Endometrium (tissue), 2 donors: ENCODE results near the gene ELL.

ENCODE experiments used
- FAIRE-seq: peaks from 2 replicates; lab custom pipeline; 2012; peaks lifted over from hg19 to GRCh38; lab: Jason Lieb, UNC
- donor health status: control.
- donor health status: control.

The ELL gene

DNA sequence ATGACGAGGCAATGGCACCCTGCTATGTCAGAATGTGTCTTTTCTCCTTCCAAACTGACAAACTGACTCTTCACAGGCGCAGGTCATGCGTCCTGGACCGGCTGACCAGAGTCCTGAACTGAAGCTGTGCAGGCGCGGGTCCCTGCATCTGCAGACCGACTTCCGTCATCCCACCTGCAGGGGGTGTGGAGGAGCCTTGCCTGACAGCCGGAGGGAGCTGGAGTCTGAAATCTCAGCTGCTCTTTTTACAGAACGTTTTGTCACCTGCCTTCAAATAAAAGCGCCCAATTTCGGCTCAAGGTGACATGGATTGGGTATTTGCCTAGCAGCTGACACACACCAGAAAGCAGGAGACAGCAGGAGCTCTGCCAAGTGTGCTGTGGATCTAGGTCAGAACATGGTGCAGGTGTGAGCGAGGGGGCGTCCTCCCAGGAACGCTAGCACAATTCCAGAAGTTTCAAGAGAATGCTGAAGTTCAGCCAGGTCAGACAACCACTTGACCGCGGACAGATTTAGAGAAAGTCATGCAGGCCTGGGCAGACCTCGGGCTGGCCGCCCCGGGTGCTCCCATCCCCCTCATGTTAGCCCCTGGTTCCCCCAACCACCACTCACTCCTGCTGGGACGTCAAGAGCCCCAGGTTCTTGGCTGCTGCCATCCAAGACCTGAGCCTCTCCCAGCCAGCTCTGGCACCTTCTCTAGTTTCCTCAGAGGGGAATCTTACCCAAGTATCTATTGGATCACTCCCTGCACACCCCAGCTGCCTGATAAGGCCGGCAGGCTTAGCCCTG, 32.8 kb downstream of the ELL start:
- no peak for FAIRE-seq

DNA sequence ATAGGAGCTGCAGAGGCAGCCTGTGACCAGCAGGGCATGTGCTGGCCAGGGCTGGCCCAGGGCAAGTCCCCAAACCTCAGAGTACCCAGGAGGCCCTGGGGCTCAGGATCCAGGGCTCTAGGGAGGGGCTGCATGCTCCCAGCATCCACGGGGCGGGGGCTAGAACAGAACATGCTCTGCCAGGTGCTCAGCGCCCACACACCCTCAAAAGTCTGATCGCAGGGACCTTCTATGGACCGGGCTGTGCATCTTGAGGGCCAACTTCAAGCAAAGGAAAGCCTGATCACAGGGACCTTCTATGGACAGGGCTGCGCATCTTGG, 33.5 kb downstream of the ELL start:
- no peak for FAIRE-seq

DNA sequence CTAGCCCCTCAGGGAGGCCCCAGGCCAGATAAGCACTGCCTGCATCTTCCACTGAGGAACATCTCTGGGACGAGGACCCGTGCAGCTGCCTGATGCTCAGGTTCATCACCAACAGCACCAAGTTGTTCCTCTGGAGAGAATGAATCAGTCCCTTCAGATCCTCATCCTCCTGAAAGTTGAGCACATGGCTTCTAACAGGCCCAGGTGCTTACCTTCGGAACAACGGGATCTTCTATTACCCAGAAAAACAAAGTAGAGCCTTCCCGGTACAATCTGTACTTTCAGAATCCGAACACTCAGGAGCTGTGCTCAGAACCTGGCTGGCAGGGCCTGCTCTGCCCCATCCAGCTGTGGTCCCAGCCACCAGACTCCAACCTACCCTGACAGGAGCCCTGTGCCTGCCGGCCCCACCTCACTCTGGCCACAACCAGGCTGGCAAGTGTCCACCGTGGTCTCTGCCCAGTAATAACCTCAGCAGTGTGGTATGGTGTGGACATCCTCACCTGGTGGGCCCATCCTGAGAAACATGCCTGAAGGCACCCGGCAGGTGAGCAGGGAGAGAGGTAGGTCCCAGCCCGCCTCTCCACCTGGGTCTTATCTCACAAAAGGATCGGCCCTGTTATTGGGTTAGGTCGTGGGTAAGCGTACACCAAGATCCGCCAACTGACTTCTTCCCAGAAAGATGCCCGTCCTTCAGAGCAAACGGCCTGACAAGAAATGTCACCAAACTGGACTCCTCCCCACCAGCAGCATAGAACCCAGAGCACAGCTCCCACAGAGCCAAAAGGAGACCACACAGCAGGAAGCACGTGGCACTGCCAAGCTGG, 34.1 kb downstream of the ELL start:
- no peak for FAIRE-seq

DNA sequence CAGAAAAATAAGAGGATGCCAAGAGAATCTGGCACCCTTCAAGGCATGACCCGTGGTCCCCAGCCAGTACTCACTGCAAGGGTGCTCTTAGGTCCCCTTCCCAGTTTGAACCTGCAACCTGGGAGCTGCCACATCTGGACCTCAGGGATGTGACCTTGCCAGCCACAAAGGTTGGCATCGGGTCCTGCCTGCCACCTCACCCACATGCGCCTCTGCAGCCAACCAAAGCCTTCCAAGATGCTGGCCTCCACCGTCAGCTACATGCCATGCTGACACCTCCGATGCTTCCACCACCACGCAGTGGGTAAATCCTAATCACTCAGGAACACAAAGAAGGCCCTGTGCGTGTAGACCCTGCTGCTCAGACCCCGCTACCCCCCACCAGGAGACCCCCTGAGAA, 35.1 kb downstream of the ELL start:
- no peak for FAIRE-seq

DNA sequence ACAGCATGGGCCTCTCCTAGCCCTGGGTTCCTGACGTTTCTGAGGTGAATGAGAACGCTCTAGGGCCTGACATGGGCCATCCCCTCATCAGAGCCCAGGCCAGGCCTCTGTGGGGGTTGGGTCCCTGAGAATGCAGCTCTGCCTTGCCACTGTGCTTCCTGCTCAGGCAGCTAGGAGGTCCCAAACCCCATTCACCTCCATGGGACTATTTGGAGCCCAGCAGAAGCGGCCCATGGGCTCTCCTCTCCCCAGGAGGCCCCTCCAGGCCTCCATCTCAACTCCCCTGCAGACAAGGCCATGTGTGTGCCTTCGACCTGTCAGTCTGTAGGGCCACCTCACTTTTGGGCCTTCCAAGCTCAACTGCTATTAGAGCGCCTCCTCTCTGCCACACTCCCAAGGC, 36.9 kb downstream of the ELL start:
- FAIRE-seq: no peak

DNA sequence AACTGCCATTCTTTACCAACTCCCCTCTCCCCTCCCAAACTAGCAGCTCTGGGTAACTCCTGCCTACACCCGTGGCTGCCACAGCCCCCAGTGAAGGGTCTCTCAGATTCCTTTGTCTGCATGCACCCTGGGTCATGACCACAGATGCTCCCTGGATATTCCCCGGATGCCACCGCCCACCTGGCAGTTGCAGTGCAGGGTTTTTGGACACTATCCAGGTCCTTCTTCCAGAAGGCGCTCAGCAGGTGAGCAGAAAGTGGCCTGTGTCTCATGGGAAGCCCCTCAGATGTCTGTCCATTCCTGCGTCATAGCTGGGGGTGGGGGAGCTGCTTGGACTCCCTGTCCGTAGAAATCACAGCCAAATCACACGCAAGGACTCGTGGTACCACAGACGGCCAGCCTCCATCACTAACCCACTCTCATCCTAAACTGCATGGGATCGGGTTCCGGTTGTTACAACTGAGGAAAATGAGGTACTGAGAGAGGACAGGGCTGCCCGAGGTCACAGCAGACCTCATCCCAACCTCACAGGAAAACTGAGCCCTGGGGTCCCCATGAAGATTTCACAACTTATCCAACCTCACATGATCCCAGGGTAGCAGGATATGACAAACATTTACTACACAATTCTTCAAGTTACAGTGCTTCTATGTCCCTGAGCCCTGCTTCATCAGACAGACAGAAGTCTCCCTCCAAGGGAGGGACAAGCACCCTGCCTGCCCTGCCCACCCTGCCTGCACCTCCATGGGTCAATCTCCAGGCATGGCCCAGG, 38.6 kb downstream of the ELL start:
- FAIRE-seq: no peak

DNA sequence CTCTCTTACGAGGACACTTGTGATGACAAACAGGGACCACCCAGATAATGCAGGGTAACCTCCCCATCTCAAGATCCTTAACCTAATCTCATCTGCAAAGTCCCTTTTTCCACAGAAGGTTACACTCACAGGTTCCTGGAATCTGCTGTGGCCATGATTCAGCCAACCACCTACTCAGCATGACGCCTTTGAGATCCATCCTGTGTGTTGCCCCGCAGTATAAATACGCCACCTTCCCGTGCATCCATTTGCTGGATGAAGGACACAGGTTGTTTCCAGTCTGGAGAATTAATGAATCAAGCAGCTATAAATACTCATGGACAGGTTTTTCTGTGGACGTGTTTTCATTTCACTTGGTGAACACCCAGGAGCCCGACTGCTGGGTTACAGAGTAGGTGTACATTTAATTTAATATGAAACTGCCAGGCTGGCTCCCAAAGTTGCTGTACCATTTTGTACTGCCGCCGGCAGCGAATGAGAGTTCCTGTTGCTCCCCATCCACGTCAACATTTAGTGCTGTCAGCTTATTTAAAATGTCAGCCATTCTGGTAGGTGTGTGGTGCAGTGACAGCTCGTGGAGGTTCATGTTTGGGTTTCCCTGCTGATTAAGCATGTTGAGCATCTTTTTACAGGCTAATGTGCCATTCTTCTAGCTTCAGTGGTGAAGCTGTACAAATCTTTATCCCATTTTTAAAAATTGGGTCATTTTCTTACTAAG, 40.2 kb downstream of the ELL start:
- no peak for FAIRE-seq

DNA sequence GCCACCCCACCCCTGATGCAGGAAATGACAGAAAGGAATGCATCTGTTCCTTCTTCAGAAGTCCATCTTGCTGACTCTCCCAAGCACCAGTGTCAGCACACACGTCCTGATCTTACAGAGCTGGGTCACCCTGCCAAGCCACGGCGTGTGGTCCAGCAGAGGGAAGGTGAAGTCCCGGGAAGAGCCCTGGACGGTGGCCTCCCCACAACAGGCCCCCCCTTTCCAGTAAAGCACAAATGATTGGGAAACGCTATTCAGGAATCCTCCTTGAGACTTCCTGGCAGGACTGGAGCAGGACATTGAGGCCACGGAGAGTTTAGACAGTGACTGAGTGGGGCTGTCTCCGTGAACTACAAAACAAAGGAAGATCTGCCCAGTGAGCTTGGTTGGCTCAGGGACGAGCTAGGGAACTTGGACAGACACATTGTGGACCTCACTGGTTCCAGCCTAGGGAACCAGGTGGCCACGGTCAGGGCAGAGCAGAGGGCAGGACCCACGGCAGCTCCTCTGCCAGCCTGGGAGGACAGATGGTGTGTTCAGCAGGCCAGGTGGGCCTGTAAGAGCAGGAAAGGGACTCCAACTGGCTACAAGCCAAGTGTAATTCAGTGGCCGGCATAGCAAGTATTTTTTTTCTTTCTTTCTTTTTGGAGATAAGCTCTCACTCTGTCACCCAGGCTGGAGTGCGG, 41.7 kb downstream of the ELL start:
- no peak for FAIRE-seq

DNA sequence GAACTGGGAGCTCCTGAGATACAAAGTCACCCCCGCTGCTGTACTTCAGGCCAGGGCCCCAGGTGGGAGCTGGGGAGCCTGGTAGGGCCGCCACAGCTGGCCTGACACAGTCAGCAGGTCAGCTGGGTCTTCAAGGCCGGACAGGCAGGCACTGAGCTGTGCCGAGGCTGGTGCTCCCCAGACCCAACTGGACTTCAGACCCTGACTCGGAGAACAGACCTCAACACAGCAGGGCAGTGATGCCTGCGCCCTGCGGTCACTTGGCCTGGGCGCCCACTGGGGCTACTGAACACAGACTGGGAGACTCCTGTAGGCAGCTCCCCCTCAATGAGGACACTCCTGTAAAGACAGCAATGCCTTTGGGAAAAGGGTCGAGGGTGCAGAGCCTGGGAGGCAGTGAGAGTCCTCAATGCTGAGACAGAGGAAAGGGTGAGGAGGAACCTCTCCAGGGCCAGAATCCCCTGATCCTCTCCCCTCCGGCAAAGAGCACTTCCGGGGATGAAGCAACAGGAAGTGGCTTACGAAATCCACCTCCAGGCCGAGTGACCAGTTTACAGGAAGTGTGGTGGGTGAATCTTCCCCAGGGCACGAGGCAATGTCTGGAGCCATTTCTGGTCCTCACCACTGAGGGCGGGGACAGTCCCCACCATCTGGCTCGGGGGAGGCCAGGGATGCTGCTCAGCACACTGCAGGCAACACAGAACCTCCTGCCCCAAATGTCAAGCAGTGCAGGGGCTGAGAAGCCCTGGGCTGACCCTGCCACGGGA, 43.1 kb downstream of the ELL start:
- FAIRE-seq: no peak

DNA sequence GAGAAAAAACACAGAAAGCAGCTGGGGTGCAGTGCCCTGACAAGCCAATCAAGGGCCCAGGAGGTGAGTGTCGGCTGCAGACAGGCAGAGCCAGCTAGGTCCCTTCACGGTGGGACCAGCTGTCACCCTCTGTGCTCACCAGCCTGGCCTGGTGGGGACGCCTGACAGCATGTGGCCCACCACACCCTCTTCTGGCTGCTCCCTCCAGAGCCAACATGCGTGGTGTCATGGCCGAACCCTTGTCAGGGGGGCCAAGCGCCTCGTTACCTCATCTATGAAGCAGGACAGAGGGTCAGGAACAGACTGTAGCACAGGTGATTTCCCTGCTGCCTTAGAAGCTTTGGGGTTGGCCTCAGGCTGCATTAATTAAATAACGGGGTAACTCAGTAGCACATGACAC, 43.9 kb downstream of the ELL start:
- no peak for FAIRE-seq

DNA sequence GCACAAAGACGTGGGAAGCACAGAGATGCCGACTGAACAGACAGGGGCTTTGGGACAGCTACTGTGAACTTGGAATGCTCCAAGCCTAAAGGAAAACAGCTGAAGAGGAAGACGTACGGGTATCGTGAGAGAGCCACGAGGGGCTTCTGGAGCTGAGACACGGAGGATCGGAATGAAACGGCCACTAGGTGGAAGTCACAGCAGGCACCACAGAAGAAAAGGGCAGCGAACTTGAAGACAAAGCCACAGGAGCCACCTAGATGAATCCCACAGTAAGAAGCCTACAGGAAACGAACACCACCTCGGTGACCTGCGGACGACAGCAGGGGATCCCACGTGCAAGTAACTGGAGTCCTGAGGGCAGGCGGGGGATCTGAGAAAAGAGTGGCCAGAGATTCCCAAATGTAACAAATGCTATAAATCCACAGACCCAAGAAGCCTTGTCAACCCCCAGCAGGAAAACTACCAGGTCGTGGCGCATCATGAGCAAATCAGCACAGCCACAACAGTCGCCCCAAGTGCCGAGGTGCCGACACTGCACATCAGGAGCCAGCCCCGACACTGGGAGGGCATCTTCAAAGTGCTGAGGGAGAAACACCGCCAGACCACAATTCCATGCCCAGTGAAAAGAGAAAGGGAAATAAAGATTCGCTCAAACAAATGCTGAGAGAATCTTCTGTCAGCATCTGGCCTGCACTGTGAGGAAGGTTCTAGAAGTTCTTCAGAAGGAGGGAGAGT, 44.7 kb downstream of the ELL start:
- FAIRE-seq: no peak

DNA sequence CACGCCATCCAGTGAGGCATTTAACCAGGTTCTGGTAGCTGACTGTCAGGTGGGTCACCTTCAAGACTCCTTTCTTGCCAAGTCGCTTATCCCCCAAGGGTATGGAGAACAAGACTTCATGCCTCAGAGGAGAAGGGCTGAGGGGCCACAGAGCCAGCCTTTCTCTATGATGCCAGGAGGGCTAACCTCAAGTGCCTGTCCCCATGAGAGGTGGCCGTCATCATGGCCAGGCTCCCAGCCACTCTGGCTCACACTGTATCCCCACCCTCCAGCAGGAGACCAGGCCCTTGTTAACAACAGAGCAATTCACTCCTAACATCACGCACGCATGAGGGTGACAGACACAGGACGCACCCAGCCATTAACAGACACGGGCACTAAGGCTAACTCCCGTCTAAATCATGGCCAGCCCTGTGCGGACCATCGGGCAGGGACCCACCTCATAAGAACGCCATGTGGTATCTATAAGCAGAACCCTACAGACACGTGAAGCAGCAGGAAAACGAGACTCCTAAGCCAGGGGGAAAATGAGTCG, 45.3 kb downstream of the ELL start:
- no peak for FAIRE-seq

DNA sequence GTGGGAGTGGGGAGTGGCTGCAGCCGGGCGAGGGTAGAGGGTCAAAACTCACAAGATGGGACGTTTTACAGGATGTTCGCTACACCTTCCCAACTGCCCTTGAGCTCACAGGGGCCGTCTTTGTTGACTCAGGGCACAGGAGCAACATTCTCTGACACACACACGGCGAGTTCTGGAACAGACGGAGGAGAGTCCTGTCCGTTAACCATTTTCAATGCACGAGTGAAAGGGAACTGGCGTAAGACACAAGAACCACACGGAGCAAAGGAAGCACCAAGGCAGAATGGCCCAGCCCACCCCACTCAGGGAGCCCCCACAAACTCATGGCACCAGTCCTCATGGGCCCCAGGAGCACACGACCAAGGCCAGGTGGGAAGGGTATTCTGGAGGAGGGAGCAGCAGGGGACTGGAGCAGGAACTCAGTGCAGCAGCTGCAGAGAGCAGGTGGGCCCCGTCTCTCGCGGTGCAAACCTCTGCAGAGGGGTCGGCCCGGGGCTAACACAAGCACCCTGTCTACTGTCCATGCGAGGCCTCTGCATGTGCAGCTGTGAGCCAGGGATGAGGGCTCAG, 46.0 kb downstream of the ELL start:
- FAIRE-seq: no peak

DNA sequence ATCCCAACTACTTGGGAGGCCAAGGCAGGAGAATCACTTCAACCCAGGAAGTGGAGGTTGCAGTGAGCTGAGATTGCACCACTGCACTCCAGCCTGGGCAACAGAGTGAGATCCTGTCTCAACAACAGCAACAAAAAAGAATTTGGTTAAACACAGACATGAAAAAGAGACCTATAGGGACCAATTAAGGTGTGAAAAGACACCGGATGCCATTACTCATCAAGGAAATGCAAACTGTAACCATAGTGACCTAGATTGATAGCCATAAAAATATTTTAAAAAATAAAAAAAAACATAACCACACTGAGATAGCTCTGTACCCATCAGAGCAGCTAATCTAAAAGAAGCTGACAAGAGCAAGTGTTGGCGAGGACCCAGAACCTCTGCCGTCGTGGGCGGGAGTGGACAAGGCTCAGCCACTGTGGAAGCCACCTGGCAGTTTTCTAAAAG, 46.8 kb downstream of the ELL start:
- no peak for FAIRE-seq

DNA sequence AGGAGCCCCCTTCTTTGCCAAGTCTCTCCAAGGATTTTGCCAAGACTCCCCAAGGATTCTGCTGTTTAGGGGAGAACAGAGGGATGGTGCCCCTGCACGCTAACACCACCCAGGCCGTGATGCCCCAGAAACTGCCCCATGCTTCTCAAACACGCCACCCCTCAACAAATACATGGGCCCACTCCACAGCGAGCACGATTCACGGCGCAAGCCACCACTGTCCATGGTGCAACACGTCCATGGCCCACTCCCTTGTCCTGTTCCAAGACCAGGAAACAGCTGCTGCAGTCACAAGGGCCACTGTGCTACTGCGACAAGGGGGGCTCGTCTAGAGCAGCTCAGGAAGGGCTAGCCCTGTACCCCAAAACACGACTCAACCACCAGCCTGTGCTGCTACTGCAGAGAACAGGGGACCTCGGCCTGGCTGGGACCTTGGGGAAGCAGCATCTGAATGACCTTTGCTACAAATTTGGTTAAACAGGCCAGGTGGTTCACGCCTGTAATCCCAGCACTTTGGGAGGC, 47.4 kb downstream of the ELL start:
- no peak for FAIRE-seq

DNA sequence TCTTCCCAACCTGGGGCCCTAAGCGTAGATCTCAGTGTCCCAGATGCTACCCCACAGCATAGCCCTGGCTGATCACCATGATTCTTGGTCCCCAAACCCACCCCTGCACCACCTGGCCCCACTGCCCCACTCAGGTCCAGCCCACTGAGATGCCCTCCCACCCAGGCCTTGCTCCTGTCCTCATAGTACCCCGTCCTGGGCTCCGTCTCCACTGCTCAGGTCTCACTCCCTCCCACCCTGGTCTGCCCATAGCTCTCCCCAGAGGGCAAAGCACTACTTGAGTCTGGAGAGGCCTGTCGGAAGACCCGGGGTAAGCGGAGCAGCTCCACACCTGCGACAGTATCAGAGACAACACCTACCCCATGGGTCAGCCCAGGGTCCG, 48.2 kb downstream of the ELL start:
- FAIRE-seq: no peak

DNA sequence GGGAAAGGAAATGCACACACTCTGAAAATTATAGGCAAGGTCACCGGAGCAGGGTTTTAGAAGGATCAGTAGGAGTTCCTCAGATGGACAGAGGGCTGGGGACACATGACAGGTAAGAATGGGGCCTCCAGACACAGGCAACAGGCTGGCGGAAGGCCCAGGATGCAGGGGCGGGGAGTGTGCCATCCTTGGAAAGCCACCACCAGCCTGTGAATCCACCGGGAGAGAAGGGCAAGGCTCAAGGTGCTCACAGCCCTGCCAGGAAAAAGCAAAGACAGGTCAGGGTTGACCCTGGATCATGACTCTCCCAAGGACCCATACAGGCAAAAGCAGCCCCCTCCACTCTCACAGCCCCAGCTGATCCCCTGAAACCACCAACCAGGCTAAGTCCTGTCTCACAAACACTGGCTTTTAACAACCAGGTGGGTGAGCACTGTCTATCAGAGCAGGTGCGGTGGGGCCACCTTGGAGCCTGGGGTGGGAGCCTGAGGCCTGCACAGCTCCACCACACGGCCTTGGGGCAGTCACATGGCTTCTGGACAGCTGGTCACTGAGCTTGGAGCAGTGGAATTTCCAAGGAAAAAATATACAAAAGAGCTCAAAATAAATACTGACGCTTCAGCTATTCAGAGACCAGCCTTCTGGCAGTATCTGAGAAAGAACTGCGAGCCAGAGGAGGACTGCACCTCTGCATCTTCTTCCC, 48.7 kb downstream of the ELL start:
- FAIRE-seq: no peak

DNA sequence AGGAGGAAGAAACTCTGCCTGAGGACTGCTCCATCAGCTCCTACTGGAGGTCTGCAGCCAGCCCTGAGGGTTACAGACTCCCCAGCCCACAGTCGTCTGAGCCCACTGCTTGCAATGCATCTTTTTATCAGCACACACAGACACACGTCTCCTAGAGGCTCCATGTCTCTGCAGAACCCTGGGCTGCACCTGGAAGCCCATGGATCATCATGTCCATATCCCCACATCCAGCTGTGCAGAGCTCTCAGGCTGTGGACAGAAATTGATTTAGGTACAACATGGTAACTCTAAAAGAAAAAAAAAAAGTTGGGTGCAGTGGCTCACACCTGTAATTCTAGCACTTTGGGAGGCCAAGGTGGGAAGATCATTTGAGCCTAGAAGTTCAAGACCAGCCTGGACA, 51.1 kb downstream of the ELL start:
- FAIRE-seq: no peak
